RWPE1 (cell line): ENCODE results near the gene RTP1.

Experiments
- CTCF ChIA-PET: fragments of 350-600 bp; sonication (Branson Sonifier 250); formaldehyde crosslinking; extraction: SDS; loops from one replicate; lab custom pipeline; 2021; lab: Yijun Ruan, JAX
- POLR2A ChIA-PET: fragments of 400-600 bp; formaldehyde crosslinking; extraction: SDS; loops from one replicate; lab custom pipeline; 2020; ENCODE audit warnings: antibody characterized with exemption; ENCODE audit not compliant: low non-redundant PET; lab: Yijun Ruan, JAX
- DNase-seq: peaks from one replicate; pipeline ENCODE4 v3.0.0; 2012; ENCODE audit warnings: low spot score
- H3K27ac ChIP-seq: fragments of 450-650 bp; 2 replicates; pipeline ENCODE4 v1.5.1; 2017
- TF ChIP-seq, protein P1 (sequence below): fragments of 450-650 bp; conservative IDR thresholded peaks from 2 replicates; pipeline ENCODE4 v1.5.1; 2017; ENCODE audit warnings: low read depth, mild to moderate bottlenecking

The RTP1 gene

DNA sequence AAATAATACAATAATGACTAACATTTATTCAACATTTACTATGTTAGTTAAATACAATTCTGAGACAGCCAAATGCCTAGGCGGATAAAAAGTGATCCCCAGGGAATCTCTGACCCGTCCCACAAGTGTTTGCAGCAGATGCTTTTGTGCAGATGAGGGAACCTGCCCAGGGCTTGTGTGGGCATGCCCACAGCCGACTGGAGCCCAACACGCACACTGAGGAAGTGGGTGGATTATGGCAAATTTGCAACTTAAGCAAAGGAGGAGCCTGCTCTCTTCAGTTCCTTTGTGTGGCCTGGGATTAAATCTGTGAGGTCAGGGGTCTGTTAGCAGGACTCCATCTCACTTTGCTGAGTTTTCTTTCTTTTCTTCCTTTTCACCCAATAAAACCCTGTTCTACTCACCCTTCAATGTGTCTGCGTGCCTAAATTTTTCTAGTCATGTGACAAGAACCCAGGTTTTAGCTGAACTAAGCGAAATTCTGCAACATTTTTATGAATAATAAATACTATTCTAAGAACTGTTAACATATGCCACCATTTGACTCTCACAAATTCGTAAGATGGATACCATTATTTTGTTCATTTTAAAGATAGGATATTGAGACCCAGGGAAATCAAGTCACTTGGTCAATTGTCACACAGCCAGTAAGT is 13.9 kb upstream of the RTP1 start:
- H3K27ac ChIP-seq, result peak overlapping the region; percentile 67
- TF ChIP-seq, protein P1, sequence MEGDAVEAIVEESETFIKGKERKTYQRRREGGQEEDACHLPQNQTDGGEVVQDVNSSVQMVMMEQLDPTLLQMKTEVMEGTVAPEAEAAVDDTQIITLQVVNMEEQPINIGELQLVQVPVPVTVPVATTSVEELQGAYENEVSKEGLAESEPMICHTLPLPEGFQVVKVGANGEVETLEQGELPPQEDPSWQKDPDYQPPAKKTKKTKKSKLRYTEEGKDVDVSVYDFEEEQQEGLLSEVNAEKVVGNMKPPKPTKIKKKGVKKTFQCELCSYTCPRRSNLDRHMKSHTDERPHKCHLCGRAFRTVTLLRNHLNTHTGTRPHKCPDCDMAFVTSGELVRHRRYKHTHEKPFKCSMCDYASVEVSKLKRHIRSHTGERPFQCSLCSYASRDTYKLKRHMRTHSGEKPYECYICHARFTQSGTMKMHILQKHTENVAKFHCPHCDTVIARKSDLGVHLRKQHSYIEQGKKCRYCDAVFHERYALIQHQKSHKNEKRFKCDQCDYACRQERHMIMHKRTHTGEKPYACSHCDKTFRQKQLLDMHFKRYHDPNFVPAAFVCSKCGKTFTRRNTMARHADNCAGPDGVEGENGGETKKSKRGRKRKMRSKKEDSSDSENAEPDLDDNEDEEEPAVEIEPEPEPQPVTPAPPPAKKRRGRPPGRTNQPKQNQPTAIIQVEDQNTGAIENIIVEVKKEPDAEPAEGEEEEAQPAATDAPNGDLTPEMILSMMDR, result no peak
- ChIA-PET CTCF (no interaction called here), POLR2A (no interaction called here)
- peak; percentile 55 for DNase-seq

DNA sequence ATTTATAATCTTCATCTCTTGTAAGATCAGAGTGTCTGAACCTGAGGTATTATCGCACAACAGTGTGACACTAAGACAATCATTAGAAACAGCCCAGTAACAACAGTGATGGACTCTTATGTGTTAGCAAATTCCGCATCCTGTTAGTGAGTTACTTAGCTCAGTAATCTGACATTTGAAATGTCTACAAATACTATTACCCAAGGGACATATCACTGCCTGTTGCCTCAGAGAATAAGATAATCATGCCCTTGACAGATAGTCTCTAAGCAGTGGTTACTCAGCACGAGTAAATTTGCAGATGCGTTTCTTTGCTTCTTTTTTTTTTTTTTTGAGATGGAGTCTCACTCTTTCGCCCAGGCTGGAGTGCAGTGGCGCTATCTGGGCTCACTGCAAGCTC is 13.4 kb upstream of the RTP1 start:
- POLR2A ChIA-PET, result no interaction called here
- TF ChIP-seq, protein P1, result no peak
- H3K27ac ChIP-seq, result no peak overlapping the region
- CTCF ChIA-PET, result no interaction called here
- DNase-seq, result no peak

DNA sequence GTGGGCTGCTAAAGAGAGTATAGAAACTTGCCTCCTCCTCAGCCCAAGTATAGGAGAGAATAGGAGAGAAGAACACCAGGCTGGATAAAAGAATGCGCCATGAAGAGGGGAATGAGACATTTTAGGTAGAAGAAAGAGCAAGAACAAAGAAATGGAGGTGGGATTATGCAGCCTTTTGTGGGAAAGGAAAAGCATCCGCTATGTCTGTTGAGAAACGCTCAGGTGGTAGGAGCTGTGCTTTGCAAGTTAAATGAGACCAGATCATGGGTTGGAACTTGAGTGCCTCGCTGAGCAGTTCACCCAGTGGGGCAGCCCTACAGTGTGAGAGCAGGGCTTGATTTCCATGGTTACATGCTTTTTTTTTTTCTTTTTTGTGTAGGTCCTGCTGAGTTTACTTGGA is 11.5 kb upstream of the RTP1 start:
- no peak overlapping the region for H3K27ac ChIP-seq
- TF ChIP-seq, protein P1, result no peak
- CTCF ChIA-PET, result interaction anchor here (0.6 kb wide), 1 partner anchor 208 kb away, joined by 3 read pairs; no protein-coding TSS in a partner anchor
- POLR2A ChIA-PET, result no interaction called here
- DNase-seq, result no peak

DNA sequence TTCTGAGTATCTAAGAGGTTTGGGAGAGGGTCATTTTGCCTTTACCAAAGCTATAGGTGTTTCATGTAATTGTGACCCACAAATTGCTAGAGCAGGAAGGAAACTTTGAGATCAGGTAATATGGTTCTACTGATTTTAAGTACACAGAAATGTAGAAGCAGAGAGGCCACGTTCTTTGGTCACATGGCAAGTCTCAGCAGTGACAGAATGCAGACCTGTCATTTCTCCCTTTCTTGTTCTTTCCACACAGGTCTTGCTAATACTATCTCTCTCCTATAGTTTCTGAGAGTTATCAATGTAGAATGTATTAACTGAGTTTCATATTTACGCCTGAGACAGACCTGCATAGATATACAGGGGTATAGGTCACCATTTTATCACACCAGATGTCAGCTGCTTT is 10.9 kb upstream of the RTP1 start:
- DNase-seq, result no peak
- H3K27ac ChIP-seq, result no peak overlapping the region
- ChIA-PET CTCF (interaction anchor here (0.6 to 1.2 kb wide), 3 partner anchors 21 to 207 kb away, joined by 3 to 7 read pairs (median 4); partner anchors contain the start of gene RPL39L), POLR2A (no interaction called here)
- TF ChIP-seq, protein P1, result no peak

DNA sequence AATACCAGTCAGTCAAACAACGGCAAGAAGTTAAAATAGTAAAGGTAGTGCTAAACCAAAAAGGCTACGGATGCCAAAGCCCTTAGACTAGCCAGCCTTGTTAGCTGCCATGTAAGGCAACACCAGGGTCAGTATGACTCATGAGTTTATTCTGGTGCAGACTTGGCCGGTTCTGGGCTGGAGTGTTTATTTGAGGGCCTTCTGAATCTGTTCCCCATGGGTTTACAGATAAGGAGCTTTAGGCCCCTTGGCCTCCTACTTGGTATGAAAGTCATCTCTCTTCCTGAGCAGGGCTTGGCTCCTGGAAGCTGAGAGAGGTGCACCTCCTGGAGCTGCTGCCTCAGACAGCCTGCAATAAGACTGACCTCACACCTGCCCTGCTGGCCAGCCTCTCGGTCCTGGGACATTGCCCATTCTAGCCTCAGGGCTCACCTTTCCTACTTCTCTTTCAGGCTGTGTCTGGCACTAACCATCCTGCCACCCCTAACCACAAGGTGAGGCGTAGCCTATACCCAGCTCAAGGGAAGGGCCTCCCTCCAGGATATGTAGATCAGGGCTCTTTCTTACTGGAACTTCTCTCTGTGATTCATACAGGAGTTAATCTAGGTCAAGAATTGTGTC is 10.4 kb upstream of the RTP1 start:
- TF ChIP-seq, protein P1, result no peak
- CTCF ChIA-PET, result interaction anchor here (1.1 to 1.2 kb wide), 2 partner anchors 22 to 47 kb away, joined by 4 to 7 read pairs; partner anchors contain the start of gene RPL39L
- H3K27ac ChIP-seq, result peak overlapping the region; percentile 78
- POLR2A ChIA-PET, result no interaction called here
- DNase-seq, result peak; percentile 71

DNA sequence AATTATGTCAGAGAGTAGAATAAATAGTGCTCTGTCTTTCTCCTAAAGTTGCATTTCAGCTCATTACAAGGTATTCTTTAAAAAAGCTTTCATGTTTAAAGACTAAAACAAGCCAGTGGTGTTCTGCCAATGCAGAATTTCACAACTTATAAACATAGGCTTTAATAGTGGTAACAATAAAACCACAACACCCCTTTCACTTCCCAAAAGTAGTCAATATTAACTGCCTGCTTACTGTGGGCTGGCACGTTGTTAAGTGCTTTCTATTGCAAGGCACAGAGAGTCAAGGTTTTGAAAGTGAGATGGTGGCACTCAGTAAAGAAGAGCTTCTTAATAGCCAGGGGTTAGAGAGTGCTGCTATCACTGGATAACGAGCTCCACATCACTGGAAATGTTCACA is 8.4 kb upstream of the RTP1 start:
- TF ChIP-seq, protein P1, result no peak
- POLR2A ChIA-PET, result no interaction called here
- DNase-seq, result no peak
- CTCF ChIA-PET, result no interaction called here
- H3K27ac ChIP-seq, result no peak overlapping the region
